ENCODE measurements around the gene ADCY5. TPM values are rescaled to one million over a fixed set of nuclear protein-coding genes. Genes with fewer than 3 reads are reported as not detected.

ADCY5 gene
- total RNA-seq, 2 experiments from 2014 or later = not detected

Other genes with a start within 250 kb of the ADCY5 start
- gene SEC22A, start 247.1 kb downstream of the ADCY5 start, total RNA-seq = 10 to 100 TPM; 13.2 to 16.3 TPM
- gene HACD2, start 136.0 kb upstream of the ADCY5 start, total RNA-seq = 10 to 100 TPM; 22.1 to 27.7 TPM